ENCODE measurements around the gene DLG2.

DNA sequence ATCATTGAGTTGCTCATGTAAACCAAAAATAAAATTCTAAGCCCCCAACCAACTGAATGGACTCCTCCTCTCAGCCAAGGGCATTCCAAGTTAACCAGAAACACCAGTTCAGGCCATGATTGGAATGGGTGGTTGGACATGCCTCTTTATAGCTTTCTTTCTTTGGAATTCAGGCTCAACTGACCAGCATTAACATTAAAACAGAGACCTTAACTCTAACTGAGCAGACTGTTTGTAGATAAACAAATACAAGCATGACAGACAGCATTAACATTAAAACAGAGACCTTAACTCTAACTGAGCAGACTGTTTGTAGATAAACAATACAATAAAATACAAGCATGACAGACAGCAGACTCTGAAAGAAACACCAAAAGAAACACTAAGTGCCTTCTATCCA is 278.2 kb downstream of the DLG2 start:
- TF ChIP-seq, protein P1, sequence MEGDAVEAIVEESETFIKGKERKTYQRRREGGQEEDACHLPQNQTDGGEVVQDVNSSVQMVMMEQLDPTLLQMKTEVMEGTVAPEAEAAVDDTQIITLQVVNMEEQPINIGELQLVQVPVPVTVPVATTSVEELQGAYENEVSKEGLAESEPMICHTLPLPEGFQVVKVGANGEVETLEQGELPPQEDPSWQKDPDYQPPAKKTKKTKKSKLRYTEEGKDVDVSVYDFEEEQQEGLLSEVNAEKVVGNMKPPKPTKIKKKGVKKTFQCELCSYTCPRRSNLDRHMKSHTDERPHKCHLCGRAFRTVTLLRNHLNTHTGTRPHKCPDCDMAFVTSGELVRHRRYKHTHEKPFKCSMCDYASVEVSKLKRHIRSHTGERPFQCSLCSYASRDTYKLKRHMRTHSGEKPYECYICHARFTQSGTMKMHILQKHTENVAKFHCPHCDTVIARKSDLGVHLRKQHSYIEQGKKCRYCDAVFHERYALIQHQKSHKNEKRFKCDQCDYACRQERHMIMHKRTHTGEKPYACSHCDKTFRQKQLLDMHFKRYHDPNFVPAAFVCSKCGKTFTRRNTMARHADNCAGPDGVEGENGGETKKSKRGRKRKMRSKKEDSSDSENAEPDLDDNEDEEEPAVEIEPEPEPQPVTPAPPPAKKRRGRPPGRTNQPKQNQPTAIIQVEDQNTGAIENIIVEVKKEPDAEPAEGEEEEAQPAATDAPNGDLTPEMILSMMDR (IDR thresholded peaks at IDR 0.05): no peak
- TF ChIP-seq POLR2A (IDR thresholded peaks at IDR 0.05) (no peak), EP300 (IDR thresholded peaks at IDR 0.05) (no peak)

All from tibial nerve (tissue), 4 donors.